Measurements from ENCODE around the gene SEMA5B.

SEMA5B gene

GRCh38 chr3:123027292-123028232 is at the start of gene SEMA5B:
TSS of gene SEMA5B (minus strand) at chr3:123027763. CDS start at chr3:122961263, 66,500 bp downstream.
- no peak for DNase-seq

- DNase-seq = no peak
Observed at GRCh38 chr3:123076496-123077418, 49.2 kb upstream of the SEMA5B start.

GRCh38 chr3:123076112-123076495 is 48.5 kb upstream of the SEMA5B start:
- no peak for DNase-seq

- peak; percentile 24 for DNase-seq
Observed at GRCh38 chr3:123075359-123075758, 47.8 kb upstream of the SEMA5B start.

- DNase-seq = no peak
Observed at GRCh38 chr3:123072564-123072963, 45.0 kb upstream of the SEMA5B start.

- DNase-seq = no peak
Observed at GRCh38 chr3:123072152-123072551, 44.6 kb upstream of the SEMA5B start.

GRCh38 chr3:123071581-123071980 is 44.0 kb upstream of the SEMA5B start:
- no peak for DNase-seq

GRCh38 chr3:123071146-123071545 is 43.6 kb upstream of the SEMA5B start:
- peak; percentile 20 for DNase-seq

GRCh38 chr3:123070510-123070909 is 42.9 kb upstream of the SEMA5B start:
- DNase-seq = no peak

GRCh38 chr3:123068601-123069381 is 41.2 kb upstream of the SEMA5B start:
- DNase-seq = no peak

- DNase-seq = peak; percentile 26
Observed at GRCh38 chr3:123067689-123068600, 40.4 kb upstream of the SEMA5B start.

- DNase-seq = peak; percentile 90
Observed at GRCh38 chr3:123066896-123067688, 39.5 kb upstream of the SEMA5B start, which contains the start of gene PDIA5. TSS of gene PDIA5 (plus strand) at chr3:123067025. CDS start at chr3:123067165, 140 bp downstream.

GRCh38 chr3:123066599-123066895 is 39.0 kb upstream of the SEMA5B start:
- no peak for DNase-seq

GRCh38 chr3:123064914-123065313 is 37.4 kb upstream of the SEMA5B start:
- DNase-seq = no peak

- DNase-seq = no peak
Observed at GRCh38 chr3:123064506-123064905, 36.9 kb upstream of the SEMA5B start.

GRCh38 chr3:123063034-123063433 is 35.5 kb upstream of the SEMA5B start:
- DNase-seq = no peak

- DNase-seq = no peak
Observed at GRCh38 chr3:123061856-123062255, 34.3 kb upstream of the SEMA5B start.

- no peak for DNase-seq
Observed at GRCh38 chr3:123060054-123060453, 32.5 kb upstream of the SEMA5B start.

GRCh38 chr3:123058505-123058904 is 30.9 kb upstream of the SEMA5B start:
- DNase-seq = no peak

- no peak for DNase-seq
Observed at GRCh38 chr3:123055352-123055751, 27.8 kb upstream of the SEMA5B start.

- DNase-seq = no peak
Observed at GRCh38 chr3:123054931-123055330, 27.4 kb upstream of the SEMA5B start.

Measured in OCI-M1 (cell line).